Ramos (cell line): Measurements from ENCODE around the gene UPB1.

Experiments
- in situ Hi-C: fragments of 300-500 bp; cut with MboI; formaldehyde crosslinking; loops from one replicate; pipeline ENCODE4 v1.14.3; 2022; ENCODE audit warnings: low sequenced_read_pairs; ENCODE audit not compliant: unreplicated experiment

UPB1 gene

DNA sequence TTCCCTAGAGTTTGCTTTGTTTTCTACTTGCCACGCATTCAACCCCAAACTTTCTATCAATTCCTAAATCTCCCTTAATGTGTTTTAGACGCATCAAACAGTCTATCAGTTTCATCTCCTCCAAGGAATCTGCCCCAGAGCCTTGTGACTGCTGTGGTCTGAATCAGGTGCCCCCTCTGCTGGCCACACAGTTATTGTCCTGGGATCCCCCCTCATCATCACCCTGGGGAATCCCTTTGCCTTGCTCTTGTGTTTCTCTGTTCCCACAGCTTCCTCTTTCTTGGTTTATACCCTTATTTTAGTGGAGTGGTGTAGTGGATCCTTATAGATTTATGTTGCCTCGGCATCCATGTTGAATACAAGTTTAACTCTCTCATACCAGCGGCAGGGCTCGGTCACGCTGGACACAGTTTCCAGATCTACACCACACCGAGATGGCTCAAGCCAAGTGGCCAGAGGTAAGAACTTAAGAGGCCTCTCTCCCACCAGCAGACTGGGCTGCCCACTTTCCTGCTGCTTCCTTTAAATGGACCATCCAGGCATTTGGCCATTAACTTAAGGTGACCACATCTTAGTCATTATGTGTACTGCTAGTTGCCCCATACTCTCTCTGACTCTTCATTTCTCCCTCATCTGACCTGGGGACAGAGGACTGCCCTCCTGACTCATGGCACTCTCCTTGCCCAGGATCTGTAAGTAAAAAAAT, 8.2 kb downstream of the UPB1 start:
- in situ Hi-C loops = no loop called here

DNA sequence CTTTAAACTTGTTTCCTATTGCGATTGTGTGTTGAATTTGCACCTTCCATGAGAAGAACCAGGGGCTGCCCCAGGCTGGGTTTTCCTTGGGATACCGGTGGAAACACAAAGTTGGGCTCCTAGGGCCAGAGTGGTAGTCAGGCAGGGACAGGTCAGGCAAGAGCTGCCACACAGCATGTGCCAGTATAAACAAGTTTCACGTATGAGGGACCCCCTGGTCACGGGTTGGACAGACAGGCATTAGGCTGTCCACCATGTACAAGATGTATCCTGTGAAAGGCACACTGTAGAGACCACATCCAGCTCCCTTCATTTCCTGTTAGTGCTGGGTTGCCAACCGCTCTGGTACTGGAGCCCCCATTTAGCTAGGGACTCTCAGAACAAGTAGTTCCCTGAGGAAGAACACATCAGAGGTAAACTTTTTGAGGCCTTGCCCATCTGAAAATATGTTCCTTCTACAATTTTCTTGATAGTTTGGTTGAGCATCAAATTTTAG, 8.8 kb downstream of the UPB1 start:
- in situ Hi-C loops = no loop called here

DNA sequence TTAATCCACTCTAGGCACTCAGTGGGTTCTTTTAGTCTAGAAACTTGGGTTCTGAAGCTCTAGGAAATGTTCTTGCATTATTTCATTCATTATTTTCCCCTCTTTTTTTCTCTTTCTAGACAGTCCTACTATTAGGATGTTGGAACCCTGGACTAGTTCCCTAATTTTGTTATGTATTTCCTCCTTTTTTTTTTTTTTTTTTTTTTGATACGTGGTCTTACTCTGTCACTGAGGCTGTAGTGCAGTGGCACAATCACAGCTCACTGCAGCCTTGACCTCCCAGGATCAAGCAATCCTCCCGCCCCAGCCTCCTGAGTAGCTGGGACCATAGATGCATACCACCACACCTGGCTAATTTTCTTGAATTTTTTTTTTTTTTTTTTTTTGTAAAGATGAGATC, 9.4 kb downstream of the UPB1 start:
- in situ Hi-C loops = no loop called here

DNA sequence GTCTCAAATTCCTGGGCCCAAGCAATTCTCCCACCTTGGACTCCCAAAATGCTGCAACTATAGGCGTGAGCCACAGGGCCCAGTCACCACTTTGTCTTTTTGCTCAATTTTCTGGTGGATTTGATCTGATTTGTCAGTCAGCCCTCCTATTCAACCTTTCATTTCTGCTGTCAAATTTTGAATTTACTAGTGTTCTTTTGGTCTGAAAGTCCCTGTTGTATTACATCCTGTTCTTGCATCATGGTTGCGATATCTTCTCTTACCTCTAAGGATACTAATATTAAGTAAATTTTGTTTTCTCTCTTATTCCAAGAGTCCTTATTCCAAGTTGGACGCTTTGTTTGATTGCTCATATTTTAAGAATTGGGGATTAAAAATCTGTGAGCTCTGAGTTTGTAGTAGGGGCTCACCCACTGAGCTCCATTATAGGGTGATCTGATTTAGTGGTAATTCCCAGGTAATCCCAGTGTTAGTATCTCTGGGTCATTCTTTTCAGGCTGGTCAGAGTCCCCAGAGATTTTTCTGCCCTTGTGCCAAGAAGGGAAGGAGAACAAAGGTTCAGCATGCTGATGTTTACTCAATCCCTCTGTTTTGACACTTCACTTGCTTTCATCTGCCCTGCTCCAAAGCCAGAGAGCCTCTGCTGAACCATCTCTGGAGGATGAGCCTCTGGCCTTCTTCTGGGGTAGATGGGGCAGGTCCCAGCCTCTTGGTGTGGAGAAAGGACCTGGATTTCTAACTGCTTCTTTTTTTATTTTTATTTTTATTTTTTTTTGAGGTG, 10.0 kb downstream of the UPB1 start:
- in situ Hi-C loops = loop anchor here (5.0 kb wide), 1 partner anchor 88 kb away; no protein-coding TSS in a partner anchor

DNA sequence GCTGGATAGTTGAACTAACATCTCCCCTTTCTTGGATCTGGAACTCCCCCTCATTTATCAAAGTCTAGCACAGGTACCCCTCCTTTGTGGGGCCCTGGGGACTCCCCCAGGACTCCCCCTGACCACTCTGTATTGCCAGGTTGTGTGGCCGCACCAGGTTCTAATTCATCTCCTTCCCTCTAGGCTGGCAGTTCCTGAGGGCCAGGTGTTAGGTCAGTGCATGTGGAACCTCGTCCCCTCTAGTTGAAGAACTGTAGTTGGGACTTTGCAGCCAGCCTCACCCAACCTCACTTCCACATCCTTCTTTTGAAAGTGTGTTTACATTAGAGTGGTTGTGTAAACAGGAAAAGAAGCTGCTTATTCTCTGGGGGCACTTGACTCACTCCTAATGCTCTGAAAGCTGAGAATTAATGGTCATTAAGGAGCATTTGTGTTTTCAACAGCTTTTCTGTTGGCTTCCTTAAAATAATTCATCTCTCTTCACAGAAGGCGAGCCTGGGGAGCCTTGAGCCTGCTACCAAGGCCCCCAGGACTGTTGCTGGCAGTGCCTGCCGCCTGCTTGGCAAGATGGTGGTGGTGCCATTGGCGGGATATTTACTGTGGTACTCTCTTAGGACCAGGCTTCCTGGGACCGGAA, 11.8 kb downstream of the UPB1 start:
- in situ Hi-C loops = loop anchor here (5.0 kb wide), 1 partner anchor 90 kb away; no protein-coding TSS in a partner anchor

DNA sequence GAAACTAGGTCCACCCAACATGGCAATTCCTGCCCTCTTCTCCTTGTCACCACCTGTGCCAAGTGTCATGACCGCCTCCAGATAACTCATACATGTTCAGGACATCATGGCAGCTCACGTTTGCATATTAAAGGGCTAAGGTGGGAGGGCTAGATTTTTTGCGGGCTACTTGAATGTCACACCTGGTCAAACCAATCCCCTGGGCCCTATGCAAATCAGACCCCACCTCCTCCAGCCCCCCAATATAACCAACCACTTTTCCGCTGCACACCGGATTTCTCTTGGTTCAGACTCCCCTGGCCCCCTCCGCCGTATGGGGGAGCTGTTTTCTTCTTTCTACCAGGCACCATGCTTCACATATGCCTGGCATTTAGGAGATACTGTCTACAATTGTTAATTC, 12.6 kb downstream of the UPB1 start:
- in situ Hi-C loops = loop anchor here (5.0 kb wide), 1 partner anchor 90 kb away; no protein-coding TSS in a partner anchor

DNA sequence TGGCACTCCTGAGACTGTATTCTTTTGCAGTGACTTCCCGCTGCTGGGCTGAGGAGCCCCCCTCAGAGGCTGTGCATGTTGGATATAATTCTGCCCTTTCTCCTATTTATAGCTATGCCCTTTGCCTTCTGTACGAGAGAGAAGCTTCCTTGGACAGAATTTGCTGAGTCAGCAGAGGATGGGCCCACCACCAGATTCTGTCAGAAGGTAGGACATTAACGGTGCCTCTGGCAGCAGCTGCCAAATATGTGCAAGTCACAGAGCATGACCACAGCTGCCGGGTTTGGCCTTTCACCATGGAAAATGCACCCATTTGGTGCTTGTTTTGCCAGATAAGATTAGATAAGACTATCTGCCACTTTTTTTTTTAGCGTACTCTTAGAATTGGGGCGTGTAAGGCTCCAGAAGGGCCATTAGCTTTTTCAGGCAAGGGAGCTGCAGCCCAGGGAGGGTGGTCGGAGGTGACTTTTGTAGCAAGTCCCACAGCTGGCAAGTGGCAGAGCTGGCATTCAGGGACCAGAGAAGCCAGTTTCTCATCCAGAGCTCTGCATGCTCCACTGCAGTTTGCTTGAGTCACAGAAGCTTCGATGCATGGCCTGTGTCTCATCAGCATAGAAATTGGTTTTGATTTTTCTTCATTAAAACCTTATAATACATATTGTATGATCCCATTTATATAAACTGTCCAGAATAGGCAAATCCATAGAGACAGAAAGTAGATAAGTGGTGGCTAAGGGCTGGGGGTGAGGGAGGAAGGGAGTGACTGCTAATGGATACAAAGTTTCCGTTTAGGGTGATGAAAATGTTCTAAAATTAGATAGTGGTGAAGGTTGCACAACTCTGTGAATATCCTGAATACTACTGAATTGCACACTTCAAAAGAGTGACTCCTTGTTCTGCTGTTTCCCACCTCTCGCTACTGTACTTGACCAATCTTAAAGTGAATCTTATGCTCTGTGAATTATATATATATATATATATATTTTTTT, 15.8 kb downstream of the UPB1 start:
- in situ Hi-C loops = no loop called here

DNA sequence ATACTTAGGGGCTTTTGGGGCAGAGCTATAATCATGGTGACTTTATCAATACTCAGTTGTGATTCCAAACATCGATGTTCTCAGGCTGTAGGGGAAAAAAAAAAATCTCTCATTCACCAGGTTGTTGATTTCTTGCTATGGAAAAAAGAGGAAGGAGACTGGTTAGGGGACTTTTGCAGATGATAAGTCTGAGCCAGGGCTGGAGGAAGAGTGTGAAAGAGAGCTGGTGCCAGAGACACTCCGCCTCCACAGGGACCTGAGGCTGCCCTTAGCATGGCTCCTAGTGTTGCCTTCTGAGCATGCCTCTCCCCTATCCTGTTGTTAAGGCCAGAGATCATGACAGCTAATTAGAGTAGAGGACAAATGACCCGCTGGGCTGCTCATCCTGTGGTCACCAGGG, 16.9 kb downstream of the UPB1 start:
- in situ Hi-C loops = no loop called here

DNA sequence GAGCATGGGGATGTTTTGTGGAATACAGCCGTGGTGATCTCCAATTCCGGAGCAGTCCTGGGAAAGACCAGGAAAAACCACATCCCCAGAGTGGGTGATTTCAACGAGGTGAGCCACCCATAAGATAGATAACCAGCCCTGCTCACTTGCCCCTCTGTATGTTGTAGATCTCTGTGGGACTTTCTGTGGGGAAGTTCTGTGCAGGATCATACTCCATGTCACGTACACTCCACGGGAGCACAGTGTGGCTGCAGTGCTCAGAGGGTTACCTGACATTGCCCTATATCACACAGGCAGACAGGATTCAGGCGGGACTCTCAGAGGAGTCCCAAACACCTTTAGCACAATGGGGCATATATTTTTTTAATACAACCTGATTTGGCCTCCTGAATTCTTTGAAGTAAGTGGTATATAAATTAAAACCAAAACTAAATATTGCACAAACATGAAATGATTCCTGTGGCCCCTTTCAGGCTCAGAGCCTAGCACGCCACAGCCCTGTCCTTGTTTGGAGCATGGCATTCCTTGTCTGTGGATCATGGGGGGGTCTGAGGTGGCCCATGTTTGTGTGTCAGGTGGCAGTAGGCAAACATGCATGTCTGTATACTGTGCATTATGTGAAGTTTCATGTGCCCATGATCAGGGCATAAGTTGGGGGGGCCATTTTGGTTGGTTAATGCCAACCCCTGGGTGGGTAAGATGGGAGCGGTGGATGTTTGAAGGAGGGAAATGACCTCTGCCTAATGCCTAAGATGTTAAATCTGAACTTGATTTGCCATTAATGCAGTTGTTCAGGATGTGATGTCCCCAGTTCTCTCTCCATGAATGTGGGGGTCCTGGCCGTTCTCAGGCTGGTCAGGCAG, 18.5 kb downstream of the UPB1 start:
- in situ Hi-C loops = no loop called here

DNA sequence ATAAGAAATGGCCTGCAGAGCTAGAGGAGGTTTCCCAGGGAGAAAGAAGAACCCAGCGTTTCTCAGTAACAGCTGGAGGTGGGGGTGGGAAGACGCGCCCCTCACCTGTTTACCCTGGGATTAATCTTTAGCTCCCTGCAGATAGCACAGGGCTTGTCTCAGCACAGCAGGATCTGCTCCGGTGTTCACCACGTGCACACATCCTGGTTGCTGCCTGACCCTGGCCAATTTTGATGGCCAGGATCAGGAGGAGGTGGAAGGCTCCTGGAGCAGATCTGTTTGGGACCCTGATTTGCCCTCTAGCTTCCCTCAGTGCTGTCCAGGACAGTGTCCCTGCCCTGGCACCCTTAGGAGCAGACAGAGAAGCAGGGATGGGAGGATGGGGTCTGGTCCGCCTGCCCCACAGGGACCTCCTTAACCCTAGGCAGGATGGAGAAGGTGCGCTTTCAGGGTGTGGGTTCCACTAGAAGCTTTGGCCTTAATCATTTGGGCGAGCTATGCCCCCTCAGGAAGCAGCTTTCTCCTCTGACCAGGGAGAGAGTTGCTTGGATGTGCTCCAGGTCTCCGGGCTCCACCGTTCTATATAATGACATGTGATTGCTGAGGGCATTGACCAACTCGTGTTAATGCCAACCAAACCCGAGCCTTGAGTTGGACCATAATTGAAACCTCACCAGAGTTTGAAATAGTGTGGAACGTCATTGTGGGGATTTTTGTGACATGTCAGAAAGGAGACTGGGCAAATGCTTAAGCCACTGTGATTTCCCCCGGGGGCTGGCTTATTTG, 19.3 kb downstream of the UPB1 start:
- in situ Hi-C loops = no loop called here

DNA sequence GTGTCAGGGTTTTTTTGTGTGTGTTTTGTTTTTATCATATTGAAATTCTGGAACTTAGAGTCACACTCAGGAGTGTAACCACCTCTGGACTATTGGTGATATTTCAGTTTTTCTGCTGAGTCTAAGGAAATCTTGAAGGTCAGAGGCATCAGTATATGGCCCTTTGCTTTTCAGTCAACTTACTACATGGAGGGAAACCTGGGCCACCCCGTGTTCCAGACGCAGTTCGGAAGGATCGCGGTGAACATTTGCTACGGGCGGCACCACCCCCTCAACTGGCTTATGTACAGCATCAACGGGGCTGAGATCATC, 19.9 kb downstream of the UPB1 start:
- in situ Hi-C loops = no loop called here

DNA sequence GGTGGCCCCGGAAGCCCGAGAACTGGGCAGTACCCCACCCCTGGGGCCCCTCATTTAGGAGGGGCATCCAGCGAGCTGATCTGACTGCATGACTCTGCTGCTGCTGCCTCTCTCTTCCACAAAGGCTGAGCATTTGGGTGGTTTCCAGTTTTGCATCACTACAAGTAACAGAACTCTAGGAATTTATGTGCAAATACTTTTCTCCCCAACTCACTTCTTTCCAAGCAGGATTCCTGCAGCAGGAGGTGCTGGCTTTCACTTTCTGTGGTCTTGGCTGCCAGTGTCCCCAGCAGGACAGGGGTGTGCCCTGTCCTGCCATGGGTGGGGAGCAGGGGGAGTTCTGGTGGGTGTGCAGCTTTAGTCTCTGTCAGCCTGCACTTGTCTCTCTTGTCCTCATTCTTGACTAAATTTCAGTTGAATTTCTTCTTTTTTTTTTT, 21.2 kb downstream of the UPB1 start:
- in situ Hi-C loops = no loop called here

DNA sequence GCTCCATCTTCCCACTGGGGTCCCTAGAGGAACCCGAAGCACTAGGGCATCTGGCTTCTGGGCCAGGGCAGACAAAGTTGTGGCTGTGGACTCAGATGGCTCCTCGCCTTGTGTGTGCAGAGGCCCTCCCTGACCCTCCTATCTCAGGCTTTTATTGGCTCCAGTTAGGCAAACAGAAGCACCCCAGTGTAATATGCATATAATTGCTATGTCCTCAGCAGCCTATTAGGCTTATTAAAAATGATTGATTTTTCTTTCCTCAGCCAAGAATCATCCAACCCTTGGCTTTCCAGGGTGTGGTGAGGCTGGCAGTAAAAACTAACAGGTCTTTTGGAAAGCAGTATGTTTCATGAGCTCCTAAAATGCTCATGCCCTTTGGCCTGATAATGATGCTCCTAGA, 22.3 kb downstream of the UPB1 start:
- in situ Hi-C loops = no loop called here

DNA sequence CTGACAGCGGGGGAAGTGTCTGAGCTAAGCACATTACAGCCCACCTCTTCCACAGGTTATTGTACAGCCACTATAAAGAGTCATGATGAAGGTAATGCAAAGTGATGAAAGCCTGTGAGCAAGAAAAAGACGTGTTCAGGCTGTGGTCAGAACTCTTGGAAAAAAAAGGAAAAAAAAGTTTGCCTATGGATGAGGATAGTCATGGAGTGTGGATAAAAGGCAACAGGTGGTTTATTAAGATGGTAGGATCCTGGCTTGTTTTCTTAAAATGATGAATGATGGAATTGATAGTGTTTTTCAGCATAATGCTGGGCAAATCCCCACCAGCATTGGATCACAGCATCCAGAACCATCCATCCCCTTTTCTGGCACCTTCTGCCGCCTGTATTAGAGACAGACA, 23.1 kb downstream of the UPB1 start:
- in situ Hi-C loops = no loop called here

DNA sequence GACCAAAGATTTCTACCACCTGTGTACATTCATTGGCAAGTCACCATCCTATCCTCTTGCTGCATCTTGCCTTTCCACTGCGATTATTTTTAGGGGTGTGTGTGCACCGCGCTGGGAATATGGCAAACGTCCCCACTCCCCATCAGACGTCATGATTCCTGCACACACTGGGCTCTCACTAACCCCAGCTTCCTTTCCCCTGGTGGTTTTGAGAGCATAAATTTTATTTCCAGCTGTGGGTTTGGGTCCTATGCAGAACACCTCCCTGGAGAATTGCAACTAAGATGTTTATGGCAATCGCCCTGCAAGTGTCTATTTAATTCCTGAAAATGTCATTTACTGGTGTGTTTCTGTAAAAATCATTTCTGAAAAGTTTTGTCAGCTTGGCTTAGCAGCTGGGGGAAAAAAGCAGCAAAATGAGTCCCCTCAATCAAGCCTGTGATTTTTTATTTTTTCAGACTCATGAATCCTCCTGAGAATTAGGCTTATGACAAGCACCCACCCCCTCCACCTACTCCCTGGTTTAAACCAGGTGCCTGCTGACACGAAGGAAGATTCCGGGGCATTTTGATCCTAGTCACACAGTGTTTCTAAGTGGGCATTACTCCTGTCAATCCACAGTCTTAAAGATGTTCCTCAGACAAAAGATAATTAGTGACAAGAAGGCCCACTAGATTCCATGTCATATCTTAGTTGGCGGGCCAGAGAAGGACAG, 23.8 kb downstream of the UPB1 start:
- in situ Hi-C loops = no loop called here

DNA sequence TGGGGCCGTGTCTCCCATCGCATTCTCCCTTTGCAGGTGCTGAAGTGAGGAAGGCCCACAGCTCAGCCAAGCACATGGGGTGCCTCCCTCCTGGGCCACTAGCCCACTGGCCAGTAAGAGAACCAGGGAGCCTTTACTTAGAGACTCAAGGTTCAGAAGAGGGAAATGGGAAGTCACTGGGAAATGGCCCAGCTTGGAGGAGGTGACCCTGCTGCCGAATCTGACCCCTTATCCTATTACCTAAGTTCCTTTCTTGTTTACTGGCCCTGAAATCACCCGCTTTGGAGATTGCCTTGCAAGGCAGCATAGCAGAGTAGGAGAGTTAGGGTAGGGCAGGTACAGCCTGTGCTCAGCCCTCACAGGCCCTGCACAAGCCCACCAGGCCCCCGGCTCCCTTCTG, 24.4 kb downstream of the UPB1 start:
- in situ Hi-C loops = no loop called here

DNA sequence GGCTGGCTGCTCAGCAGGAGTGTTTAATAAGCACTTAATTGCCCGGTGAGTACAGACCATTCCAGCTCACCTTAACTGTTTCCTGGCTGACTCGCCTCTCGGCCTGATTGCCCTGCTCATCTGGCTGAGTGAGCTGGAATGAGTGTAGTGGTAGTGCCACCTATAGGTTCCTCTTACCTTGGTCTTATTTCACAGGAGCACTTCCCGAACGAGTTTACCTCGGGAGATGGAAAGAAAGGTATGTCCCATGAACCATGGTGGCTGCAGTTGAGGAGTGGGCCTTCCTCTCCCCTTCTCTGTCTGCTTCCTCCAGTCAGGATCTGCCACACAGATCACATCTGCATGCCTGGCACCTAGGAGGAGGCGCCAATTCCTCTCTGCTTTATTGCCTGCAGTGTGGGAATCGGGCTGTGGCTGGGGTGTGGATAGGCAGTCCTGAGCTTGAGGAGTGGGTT, 26.7 kb downstream of the UPB1 start:
- in situ Hi-C loops = no loop called here

DNA sequence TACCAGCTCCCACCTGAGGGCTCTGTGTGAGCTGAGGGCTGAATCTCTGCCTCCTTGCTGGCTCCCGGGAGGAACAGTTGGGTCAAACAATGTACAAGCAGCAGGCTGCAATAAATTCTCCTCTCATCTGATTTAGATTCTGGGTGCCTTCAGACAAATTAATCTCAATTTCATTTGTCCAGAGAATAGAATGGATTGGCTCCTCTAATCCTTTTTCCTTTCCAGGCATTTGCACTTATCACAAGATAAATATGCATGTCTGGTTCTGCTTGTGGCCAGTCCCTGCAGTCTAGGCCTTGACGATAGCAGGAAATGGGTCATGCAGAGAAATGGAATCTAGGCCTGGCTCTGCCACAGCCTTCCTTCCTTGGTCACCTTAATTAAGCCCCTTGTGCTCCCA, 28.7 kb downstream of the UPB1 start:
- in situ Hi-C loops = no loop called here
